Stomach smooth muscle (tissue), 2 donors: Measurements from ENCODE around the gene WAS.

Experiments
- H3K27ac ChIP-seq: one replicate; pipeline ENCODE4 v1.7.0; 2013; ENCODE audit warnings: mild to moderate bottlenecking, low read length, inconsistent platforms
- H3K27me3 ChIP-seq, 2 donors: one replicate each; pipeline ENCODE4 v1.7.0; 2013; ENCODE audit warnings: low read length in 2 of 2; ENCODE audit not compliant: insufficient read depth in 2 of 2, control insufficient read depth in 1 of 2
- H3K36me3 ChIP-seq, 2 donors: one replicate each; pipeline ENCODE4 v1.7.0; 2013; ENCODE audit warnings: low read length in 2 of 2; ENCODE audit not compliant: control insufficient read depth in 2 of 2, insufficient read depth in 2 of 2
- H3K4me1 ChIP-seq: one replicate; pipeline ENCODE4 v1.7.0; 2013; ENCODE audit warnings: low read length; ENCODE audit not compliant: control insufficient read depth, insufficient read depth
- H3K4me3 ChIP-seq, 2 donors: one replicate each; pipeline ENCODE4 v1.7.0; 2013; ENCODE audit warnings: low read length in 2 of 2
- H3K9ac ChIP-seq, 2 donors: one replicate each; pipeline ENCODE4 v1.7.0; 2013; ENCODE audit warnings: low read length in 2 of 2, mild to moderate bottlenecking in 1 of 2
- H3K9me3 ChIP-seq, 2 donors: one replicate each; pipeline ENCODE4 v1.7.0; 2013; ENCODE audit warnings: low read length in 2 of 2; ENCODE audit not compliant: control insufficient read depth in 2 of 2
- donor health status: healthy.
- donor health status: Pancreatic carcinoma.

The WAS gene

DNA sequence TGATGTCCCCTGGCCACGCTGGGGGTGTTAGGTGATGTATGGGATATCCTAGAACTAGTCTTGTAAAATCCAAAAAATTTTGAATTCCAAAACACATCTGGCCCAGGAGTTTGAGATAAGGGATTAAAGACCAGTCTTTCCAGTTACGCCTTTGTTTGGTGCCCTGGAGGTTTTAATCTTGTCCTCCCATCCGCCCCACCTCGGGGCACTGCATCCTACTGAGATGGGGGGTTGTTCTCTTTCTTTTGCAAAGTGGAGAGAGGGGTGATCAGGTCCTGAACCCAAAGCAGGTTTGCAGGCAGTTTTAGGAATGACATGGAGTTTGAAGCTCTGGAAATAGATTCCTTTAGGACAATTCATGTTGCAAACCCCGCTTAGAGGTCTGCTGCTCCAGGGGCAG, 14.7 kb downstream of the WAS start:
- Histone ChIP-seq H3K27ac (no peak overlapping the region), H3K27me3 (peaks cover 0 to 8% of the 10 kb centered on the region in 2 donors), H3K4me3 (no peak overlapping the region), H3K9ac (no peak overlapping the region), H3K9me3 (no peaks in the 10 kb centered on the region), H3K36me3 (peaks cover 4 to 18% of the 10 kb centered on the region in 2 donors), H3K4me1 (peaks cover 13% of the 10 kb centered on the region)

DNA sequence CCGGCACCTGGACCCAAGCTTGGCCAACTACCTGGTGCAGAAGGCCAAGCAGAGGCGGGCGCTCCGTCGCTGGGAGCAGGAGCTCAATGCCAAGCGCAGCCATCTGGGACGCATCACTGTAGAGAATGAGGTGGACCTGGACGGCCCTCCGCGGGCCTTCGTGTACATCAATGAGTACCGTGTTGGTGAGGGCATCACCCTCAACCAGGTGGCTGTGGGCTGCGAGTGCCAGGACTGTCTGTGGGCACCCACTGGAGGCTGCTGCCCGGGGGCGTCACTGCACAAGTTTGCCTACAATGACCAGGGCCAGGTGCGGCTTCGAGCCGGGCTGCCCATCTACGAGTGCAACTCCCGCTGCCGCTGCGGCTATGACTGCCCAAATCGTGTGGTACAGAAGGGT, 16.6 kb downstream of the WAS start:
- no peak overlapping the region for H3K4me3 ChIP-seq
- no peaks in the 10 kb centered on the region for H3K9me3 ChIP-seq
- no peak overlapping the region for H3K27ac ChIP-seq
- H3K36me3 ChIP-seq: peaks cover 4 to 18% of the 10 kb centered on the region in 2 donors
- H3K4me1 ChIP-seq: peaks cover 12% of the 10 kb centered on the region
- no peak overlapping the region for H3K9ac ChIP-seq
- peaks cover 0 to 8% of the 10 kb centered on the region in 2 donors for H3K27me3 ChIP-seq

DNA sequence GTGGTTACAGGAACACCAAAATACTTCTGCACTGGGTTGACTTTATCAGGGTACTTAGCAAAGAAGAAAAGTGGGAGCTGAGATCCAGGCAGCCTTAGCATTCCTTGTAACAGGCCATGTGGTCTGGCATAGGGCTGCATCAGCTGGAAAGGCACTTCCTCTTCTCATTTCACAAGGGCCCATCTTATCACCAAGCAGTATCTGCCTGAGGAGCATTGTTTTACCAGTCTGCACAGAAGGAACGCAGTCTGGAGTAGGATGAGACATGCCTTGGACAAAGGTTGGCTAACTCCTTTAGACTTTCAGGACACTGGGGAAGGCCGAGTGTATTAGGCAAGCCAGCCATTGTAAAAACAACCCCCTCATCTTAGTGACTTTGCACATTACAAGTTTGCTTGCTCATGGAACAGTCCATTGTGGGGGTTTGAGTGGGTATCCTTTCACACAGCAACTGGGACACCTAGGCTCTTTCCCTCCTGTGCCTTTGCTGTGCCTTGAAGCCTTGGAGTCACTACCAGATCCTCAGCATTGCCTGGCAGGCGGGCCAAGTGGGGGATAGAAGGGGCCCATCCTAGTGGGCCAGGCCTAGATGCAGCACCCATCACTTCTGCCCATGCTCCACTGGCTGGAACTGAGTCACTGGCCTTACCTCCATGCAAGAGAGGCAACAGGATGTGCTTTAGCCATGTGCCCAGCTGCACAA, 17.5 kb downstream of the WAS start:
- Histone ChIP-seq H3K27ac (no peak overlapping the region), H3K4me1 (peaks cover 5% of the 10 kb centered on the region), H3K27me3 (peaks cover 0 to 8% of the 10 kb centered on the region in 2 donors), H3K36me3 (peaks cover 4 to 18% of the 10 kb centered on the region in 2 donors), H3K9me3 (no peaks in the 10 kb centered on the region), H3K4me3 (no peak overlapping the region), H3K9ac (no peak overlapping the region)

DNA sequence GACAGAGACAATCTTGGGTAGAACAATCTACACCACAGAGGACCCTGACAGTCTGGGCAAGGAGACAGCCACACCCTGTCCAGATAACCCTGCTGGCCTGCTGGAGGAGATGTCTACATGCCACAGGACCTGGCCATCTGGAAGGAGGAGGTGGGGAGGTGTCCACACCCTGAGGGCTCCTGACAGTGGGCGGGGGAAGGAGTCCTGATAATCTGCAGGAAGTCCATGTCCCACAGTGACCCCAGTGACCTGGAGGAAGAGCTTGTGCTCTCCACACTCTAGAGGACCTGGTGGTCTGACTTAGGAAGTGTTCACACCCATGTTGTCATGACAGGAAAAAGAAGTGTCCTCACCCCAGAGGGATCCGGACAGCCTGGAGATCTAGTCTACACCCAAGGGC, 18.4 kb downstream of the WAS start:
- Histone ChIP-seq H3K4me1 (peaks cover 4% of the 10 kb centered on the region), H3K9me3 (no peaks in the 10 kb centered on the region)

DNA sequence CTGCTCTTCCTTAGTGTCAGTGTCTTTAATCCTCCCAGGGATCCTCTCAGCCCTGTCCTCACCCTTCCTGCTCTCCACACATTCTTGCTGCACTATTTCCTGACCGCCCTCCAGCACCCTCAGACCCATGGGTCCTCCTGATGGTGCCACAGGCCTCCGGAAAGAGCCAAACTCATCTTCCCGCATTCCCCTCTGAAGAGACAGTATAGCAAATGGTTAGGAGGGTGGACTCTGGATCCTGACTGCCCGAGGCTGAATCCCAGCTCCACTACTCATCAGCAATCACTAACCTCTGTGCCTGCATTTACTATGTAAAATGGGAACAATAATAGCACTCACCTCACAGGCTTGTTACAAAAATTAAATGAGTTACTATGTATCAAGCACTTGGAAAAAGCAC, 19.1 kb downstream of the WAS start:
- Histone ChIP-seq H3K36me3 (peaks cover 4 to 18% of the 10 kb centered on the region in 2 donors), H3K4me1 (no peaks in the 10 kb centered on the region), H3K27me3 (peaks cover 0 to 10% of the 10 kb centered on the region in 2 donors), H3K27ac (no peak overlapping the region), H3K4me3 (no peak overlapping the region), H3K9ac (no peak overlapping the region), H3K9me3 (no peaks in the 10 kb centered on the region)

More for the DNA sequence above, 18.4 kb downstream of the WAS start:
- H3K36me3 ChIP-seq: peaks cover 4 to 18% of the 10 kb centered on the region in 2 donors
- H3K9ac ChIP-seq: no peak overlapping the region
- H3K27ac ChIP-seq: no peak overlapping the region
- no peak overlapping the region for H3K4me3 ChIP-seq
- peaks cover 0 to 10% of the 10 kb centered on the region in 2 donors for H3K27me3 ChIP-seq

DNA sequence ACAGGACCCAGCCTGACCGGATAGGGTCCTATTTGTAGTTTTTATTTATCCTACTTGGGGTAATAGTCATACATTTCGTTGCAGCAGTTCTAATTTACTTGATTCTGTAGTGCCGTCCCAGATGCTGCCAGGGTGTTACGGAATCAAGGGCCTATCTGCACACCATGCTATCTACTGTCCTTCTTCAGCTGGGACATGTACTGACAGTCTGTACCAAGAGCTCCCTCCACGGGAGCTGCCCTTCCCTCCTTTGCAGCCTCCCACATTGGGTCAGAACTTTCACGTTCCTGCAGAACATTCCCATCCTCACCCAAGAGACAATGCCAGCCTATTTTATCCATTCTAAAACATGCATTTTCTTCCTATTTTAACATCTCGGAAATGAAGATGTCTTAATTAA, 19.6 kb downstream of the WAS start:
- Histone ChIP-seq H3K27ac (no peak overlapping the region), H3K9me3 (no peaks in the 10 kb centered on the region), H3K27me3 (peaks cover 0 to 11% of the 10 kb centered on the region in 2 donors), H3K9ac (no peak overlapping the region), H3K4me1 (no peaks in the 10 kb centered on the region), H3K36me3 (peaks cover 4 to 18% of the 10 kb centered on the region in 2 donors), H3K4me3 (no peak overlapping the region)

DNA sequence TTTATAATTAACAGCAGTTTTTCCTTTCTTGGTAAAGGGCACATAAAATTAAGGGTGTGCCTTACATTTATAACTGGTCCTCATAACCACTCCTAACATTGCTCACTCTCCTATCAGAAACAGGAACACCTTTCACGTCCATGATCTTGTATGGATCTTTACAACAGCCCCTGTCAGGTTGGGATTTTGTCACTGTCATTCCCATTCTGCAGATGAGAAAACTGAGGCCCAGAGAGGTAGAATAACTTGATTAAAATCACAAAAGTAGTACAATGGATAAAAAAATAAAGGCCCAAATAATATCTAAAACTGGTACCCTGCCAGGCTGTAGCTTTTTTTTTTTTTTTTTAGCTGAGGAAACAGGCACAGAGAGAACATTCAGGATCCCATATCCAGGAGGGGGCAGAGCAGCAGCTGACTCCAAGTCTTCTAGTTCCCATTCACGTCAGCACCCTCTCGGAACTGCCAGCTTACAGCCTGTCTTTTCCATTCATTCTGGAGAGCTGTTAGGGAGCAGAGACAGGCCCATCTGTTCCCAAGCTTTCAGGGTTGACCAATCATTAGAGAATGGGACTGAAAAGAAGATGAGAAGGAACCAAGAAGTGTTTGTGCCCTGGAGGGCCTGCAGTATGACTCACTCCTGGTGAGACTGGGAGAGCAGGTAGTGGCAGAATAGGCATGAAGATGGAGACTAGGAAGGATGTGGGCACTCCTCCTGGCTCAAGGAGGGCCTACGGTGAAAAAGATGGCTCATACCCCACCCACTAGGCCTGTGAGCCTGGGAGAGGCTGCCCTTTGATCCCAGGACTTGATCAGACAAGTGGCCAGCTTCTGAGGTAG, 20.3 kb downstream of the WAS start:
- Histone ChIP-seq H3K9ac (no peak overlapping the region), H3K27me3 (peaks cover 0 to 13% of the 10 kb centered on the region in 2 donors), H3K9me3 (no peaks in the 10 kb centered on the region), H3K4me3 (no peak overlapping the region), H3K27ac (no peak overlapping the region), H3K4me1 (no peaks in the 10 kb centered on the region), H3K36me3 (peaks cover 4 to 19% of the 10 kb centered on the region in 2 donors)

DNA sequence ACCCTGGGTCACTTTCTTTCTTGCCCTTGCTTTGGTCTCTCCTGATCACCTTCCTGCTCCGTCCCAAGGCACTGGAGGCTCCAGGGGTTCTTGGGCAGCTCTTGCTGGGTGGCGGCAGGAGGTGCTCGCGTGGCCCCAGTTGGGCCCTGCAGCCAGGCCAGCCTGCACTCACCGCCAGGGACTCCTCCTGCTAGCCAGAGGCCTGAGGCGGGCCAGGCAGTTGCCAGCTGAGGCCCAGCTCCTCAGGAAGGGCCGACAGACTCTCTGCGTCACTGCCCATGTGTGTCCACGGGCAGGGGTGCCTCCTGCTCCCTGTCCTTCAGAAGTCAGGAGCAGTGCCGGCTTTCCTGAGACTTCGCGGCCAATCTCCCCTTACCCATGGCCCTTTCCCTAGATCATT, 22.3 kb downstream of the WAS start:
- H3K9ac ChIP-seq: no peak overlapping the region
- peaks cover 1 to 10% of the 10 kb centered on the region in 2 donors for H3K36me3 ChIP-seq
- H3K4me3 ChIP-seq: no peak overlapping the region
- no peaks in the 10 kb centered on the region for H3K9me3 ChIP-seq
- peaks cover 0 to 19% of the 10 kb centered on the region in 2 donors for H3K27me3 ChIP-seq
- H3K4me1 ChIP-seq: no peaks in the 10 kb centered on the region
- no peak overlapping the region for H3K27ac ChIP-seq

DNA sequence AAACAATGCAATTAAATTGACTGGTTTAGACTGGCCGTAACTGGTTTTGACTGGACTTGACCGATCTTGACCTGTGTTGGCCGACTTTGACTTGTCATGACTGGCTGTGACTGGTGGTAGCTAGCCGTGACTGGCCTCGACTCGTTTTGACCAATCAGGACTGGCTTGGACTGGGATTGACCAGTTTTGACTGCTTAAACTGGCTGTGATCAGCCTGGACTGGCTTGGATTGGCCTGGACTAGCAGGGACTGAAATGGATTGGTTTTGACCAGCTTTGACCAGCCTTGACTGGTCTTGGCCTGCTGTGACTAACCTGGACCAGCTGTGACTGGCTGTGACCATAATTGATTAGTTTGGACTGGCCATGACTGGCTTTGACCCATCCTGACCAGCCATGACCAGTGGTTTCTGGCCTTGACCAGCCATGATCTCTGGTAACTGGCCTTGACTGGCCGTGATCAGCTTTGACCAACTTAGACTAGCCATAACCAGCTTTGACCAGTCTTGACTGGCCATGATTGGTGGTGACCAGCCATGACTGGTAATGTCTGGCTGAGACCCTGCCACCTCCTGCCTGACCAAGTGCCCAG, 26.0 kb downstream of the WAS start:
- Histone ChIP-seq H3K27ac (no peak overlapping the region), H3K36me3 (peaks cover 0 to 2% of the 10 kb centered on the region in 2 donors), H3K4me3 (no peak overlapping the region), H3K9ac (no peak overlapping the region), H3K9me3 (no peaks in the 10 kb centered on the region), H3K4me1 (peaks cover 2% of the 10 kb centered on the region), H3K27me3 (peaks cover 0 to 26% of the 10 kb centered on the region in 2 donors)

DNA sequence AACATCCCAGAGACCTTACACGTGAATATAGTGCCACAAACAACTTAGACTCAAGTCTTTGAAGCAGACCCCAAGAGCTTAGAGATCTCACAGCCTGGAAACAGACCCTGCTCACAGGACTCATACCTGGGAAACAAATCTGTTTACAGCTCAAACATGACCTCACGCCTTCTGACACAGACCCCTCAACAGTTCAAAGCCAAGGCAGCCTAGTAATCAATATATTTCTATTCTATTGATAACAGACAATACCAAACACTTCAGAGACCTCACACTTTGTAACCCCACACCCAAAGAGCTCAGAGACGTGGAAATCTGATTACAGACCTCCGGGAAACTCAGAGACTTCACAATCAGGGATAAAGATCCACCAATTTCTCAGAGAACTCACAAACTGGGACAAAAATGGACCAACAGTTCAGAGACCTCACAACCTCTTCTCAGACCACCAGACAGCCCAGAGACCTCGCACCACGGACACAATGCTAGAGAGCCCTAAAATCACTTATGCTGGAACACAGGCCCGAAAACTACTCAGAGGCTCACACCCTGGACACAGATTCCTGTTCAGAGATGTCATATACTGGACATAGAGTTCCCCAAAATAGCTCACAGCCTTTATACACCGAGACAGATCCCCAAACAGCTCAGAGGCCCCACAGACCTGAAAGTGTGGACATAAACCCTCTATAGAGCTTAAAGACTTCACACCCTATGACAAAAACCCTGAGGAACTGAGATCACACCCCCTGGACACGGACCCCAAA, 27.7 kb downstream of the WAS start:
- H3K9ac ChIP-seq: no peak overlapping the region
- H3K27ac ChIP-seq: no peak overlapping the region
- no peak overlapping the region for H3K4me3 ChIP-seq
- peaks cover 0 to 2% of the 10 kb centered on the region in 2 donors for H3K36me3 ChIP-seq
- H3K9me3 ChIP-seq: no peaks in the 10 kb centered on the region
- H3K27me3 ChIP-seq: peaks cover 0 to 18% of the 10 kb centered on the region in 2 donors
- peaks cover 2% of the 10 kb centered on the region for H3K4me1 ChIP-seq
